ENCODE data around the gene CCDC28B.
"Not testable (repeated sequence)": the region's sequence is repeated elsewhere in the genome, so short reads cannot be mapped to it uniquely, and the experiment has no call there.

CCDC28B gene

GRCh38 chr1:32200226-32201010, at the start of gene CCDC28B:
Gene CCDC28B (plus strand): TSS chr1:32200595. CDS start chr1:32201936, 1,341 bp downstream.
- DNase-seq = peak; percentile 44

DNA sequence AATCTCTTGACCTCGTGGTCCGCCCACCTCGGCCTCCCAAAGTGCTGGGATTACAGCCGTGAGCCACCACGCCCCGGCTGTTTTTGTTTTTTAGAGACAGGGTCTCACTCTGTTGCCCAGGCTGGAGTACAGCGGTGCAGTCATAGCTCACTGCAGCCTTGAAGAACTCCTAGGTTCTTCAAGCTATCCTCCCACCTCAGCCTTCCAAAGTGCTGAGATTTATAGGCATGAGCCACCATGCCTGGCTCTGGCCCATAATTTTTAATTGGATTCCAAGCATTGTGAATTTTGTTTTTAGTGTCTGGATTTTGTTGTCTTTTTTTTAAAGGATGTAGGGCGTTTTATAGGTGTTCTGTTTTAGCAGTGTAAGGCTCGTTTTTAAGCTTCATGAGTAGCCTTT, 49.5 kb upstream of the CCDC28B start:
- no peak for DNase-seq

DNA sequence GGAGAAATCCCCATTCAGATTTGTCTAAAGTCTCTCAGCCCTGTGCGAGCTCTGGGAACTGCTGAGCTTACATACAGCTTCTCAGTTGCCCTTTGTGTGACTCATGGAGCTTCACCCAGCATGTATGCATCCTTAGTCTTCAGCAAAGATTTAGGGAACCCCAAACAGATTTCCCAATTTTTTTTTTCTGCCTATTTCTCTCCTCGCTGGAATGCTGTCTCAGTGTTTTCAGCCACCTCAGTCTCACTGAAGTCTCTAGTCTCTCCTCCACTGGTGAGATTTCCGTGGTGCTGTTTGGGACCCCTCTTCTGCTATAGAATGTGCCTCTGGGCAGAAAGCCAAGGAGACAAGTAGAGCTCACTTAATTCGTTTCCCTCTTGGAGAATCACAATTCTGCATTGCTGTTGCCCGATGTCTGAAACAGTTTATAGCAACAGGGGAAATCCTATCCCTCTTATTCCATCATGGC, 49.0 kb upstream of the CCDC28B start:
- no peak for DNase-seq

- DNase-seq = no peak
These were observed 41.2 kb upstream of the CCDC28B start for GRCh38 chr1:32159189-32159588.

DNA sequence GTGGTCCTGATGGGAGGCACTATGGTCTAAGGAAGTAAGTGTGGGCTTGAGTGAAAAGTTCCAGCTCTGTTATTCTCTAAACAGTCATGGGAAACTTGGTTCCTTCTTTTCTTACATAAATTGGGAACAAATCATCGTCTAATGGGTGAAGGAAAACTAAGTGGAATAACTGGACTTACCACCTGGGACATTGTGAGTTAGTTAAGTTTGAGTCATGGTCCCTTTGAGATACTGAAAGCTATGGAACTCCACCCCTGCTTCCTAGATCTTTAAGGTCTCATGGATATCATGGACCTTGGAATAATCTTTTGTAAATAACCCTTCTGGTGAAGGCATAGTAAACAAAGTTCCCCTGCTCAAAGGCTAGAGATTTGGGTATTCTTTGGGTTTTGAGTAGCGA, 37.0 kb upstream of the CCDC28B start:
- no peak for DNase-seq

GRCh38 chr1:32165633-32166032, 34.8 kb upstream of the CCDC28B start:
- DNase-seq = not testable (repeated sequence)

DNA sequence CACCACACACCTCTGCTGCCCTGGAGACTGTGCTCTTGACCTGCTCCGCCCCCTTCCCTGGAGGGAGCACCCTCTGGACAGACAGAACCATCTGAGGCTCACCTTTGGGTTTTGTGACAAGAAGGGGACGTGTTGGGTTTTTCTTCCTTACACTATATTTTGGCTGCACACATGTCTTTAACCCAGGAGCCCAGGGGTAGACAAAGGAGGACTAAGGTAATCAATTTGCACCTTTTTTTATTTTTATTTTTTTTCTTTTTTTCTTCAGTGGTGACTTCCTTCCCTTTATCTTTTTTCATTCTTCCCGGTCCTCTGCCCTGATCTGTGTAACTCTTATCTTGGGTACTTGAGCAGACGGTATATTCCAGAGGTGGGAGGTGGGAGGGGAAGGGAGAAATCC, 29.4 kb upstream of the CCDC28B start:
- no peak for DNase-seq

- DNase-seq = no peak
These were observed 27.7 kb upstream of the CCDC28B start for GRCh38 chr1:32172621-32173245.

DNA sequence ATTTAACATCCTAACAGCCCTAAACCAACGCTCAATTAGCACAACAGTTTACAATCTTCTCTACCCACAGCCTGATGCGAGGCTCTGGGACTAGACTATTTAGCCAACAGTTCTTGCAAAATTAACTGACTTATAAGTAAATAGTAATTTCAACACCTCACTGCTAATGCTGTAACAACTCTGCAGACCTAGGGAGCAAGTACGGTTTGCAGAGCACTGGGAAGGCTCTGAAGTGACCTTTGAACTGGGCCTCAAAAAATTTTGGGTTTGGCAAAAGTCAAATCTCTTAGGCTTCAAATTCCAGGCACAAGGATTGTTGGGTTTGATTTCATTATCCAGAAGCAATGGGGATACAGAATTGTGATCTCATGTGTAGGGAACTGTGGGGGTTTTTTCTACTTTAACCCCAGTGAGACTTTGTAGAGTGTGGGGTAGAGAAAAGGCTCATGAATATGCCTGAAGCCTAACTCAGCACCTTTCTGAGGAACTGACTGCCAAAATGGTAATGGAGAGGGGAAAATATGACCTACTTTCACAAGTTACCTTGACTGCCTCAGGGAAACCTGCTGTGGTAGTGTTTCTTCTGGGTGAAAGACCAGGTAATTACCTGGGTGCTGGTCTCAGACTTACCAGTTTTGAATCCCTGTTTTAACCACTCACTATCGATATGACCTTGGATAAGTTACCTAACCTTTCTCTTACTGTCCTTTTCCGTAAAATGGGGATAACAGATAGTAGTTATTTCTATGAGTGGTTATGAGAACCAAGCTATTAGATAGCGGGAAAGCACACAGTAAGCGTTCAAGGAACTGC, 21.8 kb upstream of the CCDC28B start:
- DNase-seq = peak; percentile 16

- no peak for DNase-seq
These were observed 21.3 kb upstream of the CCDC28B start for GRCh38 chr1:32179193-32179442.

DNA sequence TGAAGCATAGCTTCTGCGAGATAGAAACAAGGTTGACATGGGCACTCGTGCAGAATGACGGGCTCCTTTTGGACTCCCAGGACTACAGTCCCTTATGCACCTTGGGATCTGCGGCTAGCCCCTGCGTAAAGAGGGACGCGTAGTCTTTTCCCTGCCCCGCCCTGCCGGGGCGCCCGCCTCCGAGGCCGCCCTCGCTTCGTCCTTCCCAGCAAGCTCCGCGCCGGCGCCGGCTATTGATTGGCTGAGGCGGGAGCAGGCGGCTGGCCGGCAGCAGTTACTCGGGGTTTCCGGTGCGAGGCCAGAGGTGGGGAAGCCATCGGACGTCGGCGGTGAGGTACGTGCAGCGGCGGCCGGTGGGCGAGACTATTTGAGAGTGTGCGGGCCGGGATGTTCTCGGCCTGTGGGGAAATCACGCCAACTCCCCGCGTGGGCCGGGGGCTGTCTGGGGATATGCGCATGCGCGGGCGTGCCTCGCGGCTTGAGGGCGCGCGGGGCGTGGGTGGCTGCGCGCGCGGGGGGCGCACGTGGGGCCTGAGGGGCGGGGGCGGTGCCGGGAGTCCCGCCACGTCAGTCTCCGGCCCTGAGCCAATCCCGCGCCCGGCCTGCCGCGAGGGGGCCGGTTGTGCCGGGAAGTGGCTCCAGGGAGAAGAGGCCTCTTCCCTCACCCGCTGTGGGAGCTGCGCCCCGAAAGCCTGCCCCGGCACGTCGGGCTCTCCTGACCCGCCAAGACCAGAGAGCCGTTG, 20.8 kb upstream of the CCDC28B start, which contains the start of gene TXLNA:
TXLNA (plus strand) TSS at position 233 of the 743 bp plus-strand sequence. CDS start 671 bp downstream, outside the sequence.
- DNase-seq = peak; percentile 83

DNA sequence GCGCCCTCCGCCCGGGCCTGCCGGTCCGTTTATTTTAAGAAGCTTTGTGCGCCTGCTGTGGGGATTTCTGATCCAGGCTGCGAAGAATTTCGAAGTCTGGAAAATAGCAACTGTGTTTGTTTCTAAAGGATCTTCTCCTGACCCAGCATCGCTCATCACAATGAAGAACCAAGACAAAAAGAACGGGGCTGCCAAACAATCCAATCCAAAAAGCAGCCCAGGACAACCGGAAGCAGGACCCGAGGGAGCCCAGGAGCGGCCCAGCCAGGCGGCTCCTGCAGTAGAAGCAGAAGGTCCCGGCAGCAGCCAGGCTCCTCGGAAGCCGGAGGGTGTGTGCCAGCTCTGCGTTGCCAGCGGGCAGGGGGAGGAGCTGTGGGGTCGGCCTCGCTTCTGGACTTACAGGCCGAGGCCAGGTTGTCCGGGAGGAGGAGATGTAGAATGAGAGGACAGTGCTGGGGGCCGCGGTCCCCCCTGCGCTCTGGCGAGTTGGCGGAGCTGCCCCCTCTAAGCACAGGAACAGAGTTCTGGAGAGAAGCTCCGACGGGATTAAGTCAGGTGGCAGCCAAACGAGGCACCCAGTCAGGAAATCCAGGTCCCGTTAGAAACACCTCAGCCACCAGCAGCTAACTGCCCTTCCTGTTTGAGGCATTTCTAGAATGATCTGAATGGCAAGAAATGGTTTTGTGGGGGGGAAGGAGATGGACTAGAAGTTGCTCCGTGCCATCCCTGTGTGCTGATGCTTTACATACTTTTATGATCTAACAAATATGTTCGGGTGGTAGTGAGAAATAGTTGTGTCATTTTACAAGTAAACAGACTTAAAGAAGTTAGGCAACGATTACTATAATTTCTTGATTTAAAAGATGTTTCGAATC, 20.0 kb upstream of the CCDC28B start:
- DNase-seq = peak; percentile 33

GRCh38 chr1:32181065-32181464, 19.3 kb upstream of the CCDC28B start:
- no peak for DNase-seq

DNA sequence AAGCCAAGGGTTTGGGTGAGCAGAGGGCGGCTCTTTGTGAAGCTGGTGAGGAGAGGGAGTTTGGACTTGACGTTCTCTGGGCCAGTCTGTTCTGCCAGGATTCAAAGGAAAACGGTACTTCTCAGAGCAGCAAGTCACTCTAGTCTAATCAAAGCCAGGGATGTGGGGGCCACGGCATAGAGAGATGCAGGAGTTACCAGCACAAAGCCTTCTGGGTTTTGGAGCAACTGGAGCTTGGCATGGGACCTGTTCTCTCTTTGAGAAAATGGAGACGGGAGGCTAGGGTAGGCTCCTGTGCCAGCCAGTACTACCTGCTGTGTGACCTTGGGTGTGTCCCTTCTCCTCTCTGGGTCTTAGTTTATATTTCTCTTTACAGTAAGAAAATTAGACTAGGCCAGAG, 18.8 kb upstream of the CCDC28B start:
- DNase-seq = no peak

- DNase-seq = no peak
These were observed 18.3 kb upstream of the CCDC28B start for GRCh38 chr1:32182060-32182459.

DNA sequence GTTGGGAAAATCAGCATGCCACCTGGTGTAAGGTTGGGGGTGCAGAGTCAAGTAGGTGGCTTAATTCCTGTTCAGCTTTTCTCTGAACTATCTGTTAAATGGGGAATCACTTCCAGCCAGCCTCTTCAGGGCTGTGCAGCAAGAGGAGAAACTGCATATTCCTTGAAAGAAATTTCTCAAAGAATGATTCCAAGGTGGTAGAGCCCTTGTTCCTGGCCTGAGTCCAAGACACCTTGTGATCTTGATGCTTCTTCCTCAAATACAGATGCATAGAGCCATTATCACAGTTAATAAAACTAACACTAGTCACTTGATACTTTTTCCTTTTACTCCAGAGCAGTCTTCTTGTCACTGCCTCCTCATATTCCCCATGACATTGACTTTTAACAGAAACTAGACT, 15.7 kb upstream of the CCDC28B start:
- no peak for DNase-seq

- DNase-seq = no peak
These were observed 14.3 kb upstream of the CCDC28B start for GRCh38 chr1:32186077-32186476.

GRCh38 chr1:32186491-32186890, 13.9 kb upstream of the CCDC28B start:
- no peak for DNase-seq

DNA sequence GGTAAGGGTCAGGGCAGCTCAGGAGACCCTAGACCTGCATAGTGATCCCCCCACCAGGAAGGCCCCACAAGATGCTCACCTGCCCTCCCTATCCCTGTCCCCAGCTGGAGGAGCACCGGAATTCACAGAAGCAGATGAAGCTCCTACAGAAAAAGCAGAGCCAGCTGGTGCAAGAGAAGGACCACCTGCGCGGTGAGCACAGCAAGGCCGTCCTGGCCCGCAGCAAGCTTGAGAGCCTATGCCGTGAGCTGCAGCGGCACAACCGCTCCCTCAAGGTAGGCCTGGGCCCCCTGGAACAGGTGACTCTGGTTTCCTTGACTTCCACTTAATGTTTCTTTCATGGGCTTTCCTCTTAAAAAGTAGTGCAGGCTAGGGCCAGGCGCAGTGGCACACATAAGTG, 12.5 kb upstream of the CCDC28B start:
- DNase-seq = no peak

DNA sequence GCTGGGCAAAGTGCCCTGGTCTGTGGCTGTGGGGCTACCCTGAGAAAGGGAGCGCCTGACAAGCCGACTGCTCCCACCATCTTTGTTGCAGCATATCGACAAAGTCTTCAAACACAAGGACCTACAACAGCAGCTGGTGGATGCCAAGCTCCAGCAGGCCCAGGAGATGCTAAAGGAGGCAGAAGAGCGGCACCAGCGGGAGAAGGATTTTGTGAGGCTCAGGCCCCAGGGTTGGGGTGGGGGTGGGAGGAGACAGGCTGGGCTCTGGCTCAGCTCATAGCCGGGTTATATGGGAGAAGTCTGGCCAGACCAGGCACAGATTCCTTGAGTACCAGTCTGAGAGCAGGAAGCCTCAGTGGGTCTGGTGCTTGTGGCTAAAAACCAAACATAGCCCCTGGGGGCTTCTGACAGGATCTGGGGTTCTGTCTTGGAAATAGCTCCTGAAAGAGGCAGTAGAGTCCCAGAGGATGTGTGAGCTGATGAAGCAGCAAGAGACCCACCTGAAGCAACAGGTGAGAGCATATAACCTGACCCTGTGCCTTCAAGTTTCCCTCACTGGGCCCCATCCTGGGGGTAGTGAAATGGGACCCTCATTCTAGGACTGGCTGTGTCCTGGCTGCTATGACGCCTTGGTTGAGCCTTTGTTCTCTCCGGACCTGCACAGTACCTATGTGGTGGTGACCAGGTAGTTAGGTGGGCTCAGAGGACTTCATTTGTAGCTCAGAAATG, 8.0 kb upstream of the CCDC28B start:
- DNase-seq = no peak

- DNase-seq = no peak
These were observed 5.4 kb upstream of the CCDC28B start for GRCh38 chr1:32194984-32195383.
